Fibroblast of villous mesenchyme (primary cell): ENCODE results near the gene PLA2G4F. TPM values are rescaled to one million over a fixed set of nuclear protein-coding genes. Genes with fewer than 3 reads are reported as not detected.

Experiments
- DNase-seq: peaks from one replicate; pipeline ENCODE4 v3.0.0-alpha.2; 2010; ENCODE audit warnings: low read depth
- H3K4me3 ChIP-seq: 2 replicates; pipeline ENCODE4 v1.5.1; 2011; ENCODE audit warnings: low read depth, mild to moderate bottlenecking, low read length
- total RNA-seq: library from RNA; depleted of rRNA; stranded (reverse); fragments of >200 nt; gene quantifications from 2 replicates; pipeline ENCODE4 v1.2.3, GENCODE V29; 2012
- TF ChIP-seq, protein P1 (sequence below): IDR thresholded peaks from 2 replicates; pipeline ENCODE4 v1.5.1; 2012; ENCODE audit warnings: low read depth, mild to moderate bottlenecking, low read length; ENCODE audit not compliant: insufficient read depth

PLA2G4F gene
- total RNA-seq, 1 donor, result not detected

GRCh38 chr15:42182328-42182886 lies 26.0 kb upstream of the PLA2G4F start:
- TF ChIP-seq, protein P1, sequence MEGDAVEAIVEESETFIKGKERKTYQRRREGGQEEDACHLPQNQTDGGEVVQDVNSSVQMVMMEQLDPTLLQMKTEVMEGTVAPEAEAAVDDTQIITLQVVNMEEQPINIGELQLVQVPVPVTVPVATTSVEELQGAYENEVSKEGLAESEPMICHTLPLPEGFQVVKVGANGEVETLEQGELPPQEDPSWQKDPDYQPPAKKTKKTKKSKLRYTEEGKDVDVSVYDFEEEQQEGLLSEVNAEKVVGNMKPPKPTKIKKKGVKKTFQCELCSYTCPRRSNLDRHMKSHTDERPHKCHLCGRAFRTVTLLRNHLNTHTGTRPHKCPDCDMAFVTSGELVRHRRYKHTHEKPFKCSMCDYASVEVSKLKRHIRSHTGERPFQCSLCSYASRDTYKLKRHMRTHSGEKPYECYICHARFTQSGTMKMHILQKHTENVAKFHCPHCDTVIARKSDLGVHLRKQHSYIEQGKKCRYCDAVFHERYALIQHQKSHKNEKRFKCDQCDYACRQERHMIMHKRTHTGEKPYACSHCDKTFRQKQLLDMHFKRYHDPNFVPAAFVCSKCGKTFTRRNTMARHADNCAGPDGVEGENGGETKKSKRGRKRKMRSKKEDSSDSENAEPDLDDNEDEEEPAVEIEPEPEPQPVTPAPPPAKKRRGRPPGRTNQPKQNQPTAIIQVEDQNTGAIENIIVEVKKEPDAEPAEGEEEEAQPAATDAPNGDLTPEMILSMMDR, result no peak
- DNase-seq, result no peak
- H3K4me3 ChIP-seq, result no peak overlapping the region

GRCh38 chr15:42178056-42178455 lies 21.6 kb upstream of the PLA2G4F start:
- TF ChIP-seq, protein P1, result no peak
- H3K4me3 ChIP-seq, result no peak overlapping the region
- no peak for DNase-seq

- DNase-seq, result no peak
- TF ChIP-seq, protein P1, result no peak
- H3K4me3 ChIP-seq, result no peak overlapping the region
Observed at GRCh38 chr15:42175671-42176070, 19.2 kb upstream of the PLA2G4F start.

GRCh38 chr15:42172475-42172874 lies 16.0 kb upstream of the PLA2G4F start:
- TF ChIP-seq, protein P1, result no peak

GRCh38 chr15:42171795-42172194 lies 15.4 kb upstream of the PLA2G4F start:
- no peak for DNase-seq
- TF ChIP-seq, protein P1, result no peak
- no peak overlapping the region for H3K4me3 ChIP-seq

More at GRCh38 chr15:42172475-42172874, 16.0 kb upstream of the PLA2G4F start:
- DNase-seq, result no peak
- H3K4me3 ChIP-seq, result no peak overlapping the region

- no peak for DNase-seq
- TF ChIP-seq, protein P1, result no peak
Observed at GRCh38 chr15:42171122-42171521, 14.7 kb upstream of the PLA2G4F start.

More at GRCh38 chr15:42171122-42171521, 14.7 kb upstream of the PLA2G4F start:
- no peak overlapping the region for H3K4me3 ChIP-seq
